Panc1 (cell line): ENCODE results near the gene LY86. TPM values are rescaled to one million over a fixed set of nuclear protein-coding genes. Genes with fewer than 3 reads are reported as not detected.

Source experiments
- ATAC-seq: fragments of 200-7000 bp; cut with Tn5 transposase; 2 replicates; pipeline ENCODE4 v1.9.1; 2020; ENCODE audit warnings: mild to moderate bottlenecking, moderate library complexity
- BruUV-seq: library from RNA; stranded (reverse); fragments of 400-500 nt; replicated peaks from 2 replicates; lab custom pipeline; 2021; lab: Mats Ljungman, UMichigan
- CTCF ChIA-PET: fragments of 300-600 bp; sonication (Branson Sonifier 250); formaldehyde crosslinking; loops from one replicate; lab custom pipeline; 2022; ENCODE audit warnings: antibody characterized with exemption; lab: Charles Lee
- POLR2A ChIA-PET: fragments of 300-600 bp; sonication (Branson Sonifier 250); formaldehyde crosslinking; loops from one replicate; lab custom pipeline; 2022; ENCODE audit warnings: antibody characterized with exemption; lab: Charles Lee
- DNase-seq: peaks from one replicate; pipeline ENCODE4 v3.0.0-alpha.2; 2010; ENCODE audit warnings: low read depth, low spot score
- H3K27ac ChIP-seq: 2 replicates; pipeline ENCODE4 v1.5.1; 2011; ENCODE audit warnings: mild to moderate bottlenecking, low read length, inconsistent platforms
- H3K27me3 ChIP-seq: fragments of 200-500 bp; sonication (Bioruptor generic); 2 replicates; pipeline ENCODE4 v1.6.0; 2014; ENCODE audit warnings: low read length, inconsistent platforms; ENCODE audit not compliant: control insufficient read depth, insufficient read depth
- H3K36me3 ChIP-seq: fragments of 200-500 bp; sonication (Bioruptor generic); 2 replicates; pipeline ENCODE4 v1.5.1; 2014; ENCODE audit warnings: inconsistent platforms, mild to moderate bottlenecking, low read length, moderate library complexity; ENCODE audit not compliant: control insufficient read depth, insufficient read depth
- H3K4me1 ChIP-seq: 2 replicates; pipeline ENCODE4 v1.5.1; 2011; ENCODE audit warnings: inconsistent platforms, mild to moderate bottlenecking, low read length, moderate library complexity; ENCODE audit not compliant: control insufficient read depth, insufficient read depth
- H3K4me3 ChIP-seq, 2 experiments: 2 replicates each; pipeline ENCODE4 v1.5.1; 2011 to 2012; ENCODE audit warnings: low read depth in 2 of 2, low read length in 2 of 2, mild to moderate bottlenecking in 2 of 2, inconsistent platforms in 1 of 2, moderate library complexity in 1 of 2
- H3K9me3 ChIP-seq: fragments of 200-500 bp; sonication (Bioruptor generic); 2 replicates; pipeline ENCODE4 v1.5.1; 2014; ENCODE audit warnings: low read depth, mild to moderate bottlenecking, inconsistent platforms, low read length, moderate library complexity; ENCODE audit not compliant: control insufficient read depth, insufficient read depth
- POLR2AphosphoS5 ChIP-seq: IDR thresholded peaks from 2 replicates; pipeline ENCODE4 v1.6.1; 2012; ENCODE audit warnings: mild to moderate bottlenecking, low read depth, low read length, moderate library complexity
- SIN3A ChIP-seq: IDR thresholded peaks from 2 replicates; pipeline ENCODE4 v1.6.1; 2012; ENCODE audit warnings: low read depth, mild to moderate bottlenecking, low read length, moderate library complexity, borderline replicate concordance; ENCODE audit not compliant: insufficient read depth
- TCF7L2 ChIP-seq: IDR thresholded peaks from 2 replicates; pipeline ENCODE4 v1.6.1; 2011; ENCODE audit warnings: mild to moderate bottlenecking, low read depth, low read length, inconsistent platforms
- in situ Hi-C: cut with HindIII; loops from 2 replicates; pipeline ENCODE4 v1.10.0; 2016; ENCODE audit warnings: low sequenced_read_pairs, low pct_unique_long_range_greater_than_20kb
- intact Hi-C: fragments of 100-400 bp; cut with micrococcal nuclease; formaldehyde crosslinking; loops from one replicate; pipeline ENCODE4 v1.10.0; 2022; ENCODE audit not compliant: unreplicated experiment
- total RNA-seq: library from RNA; stranded (reverse); gene quantifications from one replicate; pipeline ENCODE4 v1.2.1, GENCODE V29; 2021; ENCODE audit not compliant: unreplicated experiment
- TF ChIP-seq, protein P1 (sequence below): fragments of 450-650 bp; IDR thresholded peaks from 2 replicates; pipeline ENCODE4 v1.5.1; 2017; ENCODE audit warnings: mild to moderate bottlenecking
- TF ChIP-seq, protein P2 (sequence below), 2 experiments: IDR thresholded peaks; 2 replicates each; pipeline ENCODE4 v1.6.1; 2011 to 2012; ENCODE audit warnings: low read depth in 2 of 2, control low read depth in 1 of 2, low read length in 1 of 2, mild to moderate bottlenecking in 1 of 2, moderate library complexity in 1 of 2; ENCODE audit not compliant: insufficient read depth in 1 of 2

The LY86 gene
- total RNA-seq, 1 experiment from 2014 or later, result not detected

DNA sequence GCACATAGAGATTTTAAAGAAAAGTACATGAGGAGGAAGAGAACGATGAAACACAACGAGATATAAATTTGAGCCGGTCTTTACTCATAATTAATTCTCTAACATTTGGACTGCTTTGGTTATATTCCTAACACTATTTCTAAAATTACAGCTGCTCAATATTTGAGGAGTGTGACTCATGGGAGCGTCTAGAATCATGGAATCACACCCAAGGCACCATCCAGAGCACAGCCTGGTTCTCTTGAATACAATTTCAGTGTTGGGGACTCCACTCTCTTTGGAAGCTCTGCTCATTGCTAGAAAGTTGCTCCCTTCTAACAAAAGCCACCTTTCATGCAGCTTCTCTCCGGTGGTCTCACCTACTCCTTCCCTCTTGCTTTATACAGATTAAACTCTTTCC lies 64.4 kb downstream of the LY86 start:
- Histone ChIP-seq H3K27me3 (no peaks in the 10 kb centered on the region), H3K4me3 (no peak overlapping the region), H3K27ac (no peak overlapping the region), H3K36me3 (no peaks in the 10 kb centered on the region), H3K4me1 (no peaks in the 10 kb centered on the region), H3K9me3 (no peaks in the 10 kb centered on the region)
- no TSS peak for BruUV-seq
- POLR2A ChIA-PET, result no interaction called here
- no peak for TF ChIP-seq POLR2AphosphoS5
- TF ChIP-seq, protein P1, sequence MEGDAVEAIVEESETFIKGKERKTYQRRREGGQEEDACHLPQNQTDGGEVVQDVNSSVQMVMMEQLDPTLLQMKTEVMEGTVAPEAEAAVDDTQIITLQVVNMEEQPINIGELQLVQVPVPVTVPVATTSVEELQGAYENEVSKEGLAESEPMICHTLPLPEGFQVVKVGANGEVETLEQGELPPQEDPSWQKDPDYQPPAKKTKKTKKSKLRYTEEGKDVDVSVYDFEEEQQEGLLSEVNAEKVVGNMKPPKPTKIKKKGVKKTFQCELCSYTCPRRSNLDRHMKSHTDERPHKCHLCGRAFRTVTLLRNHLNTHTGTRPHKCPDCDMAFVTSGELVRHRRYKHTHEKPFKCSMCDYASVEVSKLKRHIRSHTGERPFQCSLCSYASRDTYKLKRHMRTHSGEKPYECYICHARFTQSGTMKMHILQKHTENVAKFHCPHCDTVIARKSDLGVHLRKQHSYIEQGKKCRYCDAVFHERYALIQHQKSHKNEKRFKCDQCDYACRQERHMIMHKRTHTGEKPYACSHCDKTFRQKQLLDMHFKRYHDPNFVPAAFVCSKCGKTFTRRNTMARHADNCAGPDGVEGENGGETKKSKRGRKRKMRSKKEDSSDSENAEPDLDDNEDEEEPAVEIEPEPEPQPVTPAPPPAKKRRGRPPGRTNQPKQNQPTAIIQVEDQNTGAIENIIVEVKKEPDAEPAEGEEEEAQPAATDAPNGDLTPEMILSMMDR, result no peak
- TF ChIP-seq SIN3A, result no peak
- TF ChIP-seq, protein P2, sequence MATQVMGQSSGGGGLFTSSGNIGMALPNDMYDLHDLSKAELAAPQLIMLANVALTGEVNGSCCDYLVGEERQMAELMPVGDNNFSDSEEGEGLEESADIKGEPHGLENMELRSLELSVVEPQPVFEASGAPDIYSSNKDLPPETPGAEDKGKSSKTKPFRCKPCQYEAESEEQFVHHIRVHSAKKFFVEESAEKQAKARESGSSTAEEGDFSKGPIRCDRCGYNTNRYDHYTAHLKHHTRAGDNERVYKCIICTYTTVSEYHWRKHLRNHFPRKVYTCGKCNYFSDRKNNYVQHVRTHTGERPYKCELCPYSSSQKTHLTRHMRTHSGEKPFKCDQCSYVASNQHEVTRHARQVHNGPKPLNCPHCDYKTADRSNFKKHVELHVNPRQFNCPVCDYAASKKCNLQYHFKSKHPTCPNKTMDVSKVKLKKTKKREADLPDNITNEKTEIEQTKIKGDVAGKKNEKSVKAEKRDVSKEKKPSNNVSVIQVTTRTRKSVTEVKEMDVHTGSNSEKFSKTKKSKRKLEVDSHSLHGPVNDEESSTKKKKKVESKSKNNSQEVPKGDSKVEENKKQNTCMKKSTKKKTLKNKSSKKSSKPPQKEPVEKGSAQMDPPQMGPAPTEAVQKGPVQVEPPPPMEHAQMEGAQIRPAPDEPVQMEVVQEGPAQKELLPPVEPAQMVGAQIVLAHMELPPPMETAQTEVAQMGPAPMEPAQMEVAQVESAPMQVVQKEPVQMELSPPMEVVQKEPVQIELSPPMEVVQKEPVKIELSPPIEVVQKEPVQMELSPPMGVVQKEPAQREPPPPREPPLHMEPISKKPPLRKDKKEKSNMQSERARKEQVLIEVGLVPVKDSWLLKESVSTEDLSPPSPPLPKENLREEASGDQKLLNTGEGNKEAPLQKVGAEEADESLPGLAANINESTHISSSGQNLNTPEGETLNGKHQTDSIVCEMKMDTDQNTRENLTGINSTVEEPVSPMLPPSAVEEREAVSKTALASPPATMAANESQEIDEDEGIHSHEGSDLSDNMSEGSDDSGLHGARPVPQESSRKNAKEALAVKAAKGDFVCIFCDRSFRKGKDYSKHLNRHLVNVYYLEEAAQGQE (IDR thresholded peaks at IDR 0.05; ENCODE audit: insufficient read depth in 1 of 2, low read depth in 2 of 2, low read length in 1 of 2), result no peak
- TF ChIP-seq TCF7L2, result no peak
- intact Hi-C loops (no loop called here), in situ Hi-C loops (no loop called here)
- DNase-seq, result no peak
- CTCF ChIA-PET, result no interaction called here
- ATAC-seq, result no peak

GRCh38 chr6:6654599-6655575 lies 66.4 kb downstream of the LY86 start:
- intact Hi-C loops, result no loop called here
- no peak overlapping the region for H3K27ac ChIP-seq
- no TSS peak for BruUV-seq
- in situ Hi-C loops, result no loop called here
- no peaks in the 10 kb centered on the region for H3K9me3 ChIP-seq
- no peak for ATAC-seq
- no peak overlapping the region for H3K4me3 ChIP-seq
- TF ChIP-seq SIN3A, result no peak
- no peak for TF ChIP-seq TCF7L2
- TF ChIP-seq, protein P2 (IDR thresholded peaks at IDR 0.05; ENCODE audit: insufficient read depth in 1 of 2, low read depth in 2 of 2, low read length in 1 of 2), result no peak
- TF ChIP-seq, protein P1, result no peak
- TF ChIP-seq POLR2AphosphoS5, result no peak
- CTCF ChIA-PET, result no interaction called here
- H3K36me3 ChIP-seq, result no peaks in the 10 kb centered on the region
- POLR2A ChIA-PET, result no interaction called here
- DNase-seq, result no peak
- no peaks in the 10 kb centered on the region for H3K4me1 ChIP-seq
- H3K27me3 ChIP-seq, result no peaks in the 10 kb centered on the region
